Uterus (tissue), 2 donors: Measurements from ENCODE around the gene AUTS2.

Experiments used
- POLR2A ChIP-seq, 2 donors: fragments of 450-650 bp; IDR thresholded peaks; one replicate each; pipeline ENCODE4 v1.6.1; 2016; ENCODE audit warnings: antibody characterized with exemption in 2 of 2, mild to moderate bottlenecking in 1 of 2, moderate library complexity in 1 of 2
- TF ChIP-seq, protein P1 (sequence below), 4 experiments: fragments of 200-600 bp in 2 of 4; fragments of 450-650 bp in 2 of 4; sonication (generic) in 2 of 4; IDR thresholded peaks; one replicate each; pipeline ENCODE4 v1.5.1; 2016 to 2019; ENCODE audit warnings: antibody characterized with exemption in 4 of 4, mild to moderate bottlenecking in 2 of 4, moderate library complexity in 1 of 4

DNA sequence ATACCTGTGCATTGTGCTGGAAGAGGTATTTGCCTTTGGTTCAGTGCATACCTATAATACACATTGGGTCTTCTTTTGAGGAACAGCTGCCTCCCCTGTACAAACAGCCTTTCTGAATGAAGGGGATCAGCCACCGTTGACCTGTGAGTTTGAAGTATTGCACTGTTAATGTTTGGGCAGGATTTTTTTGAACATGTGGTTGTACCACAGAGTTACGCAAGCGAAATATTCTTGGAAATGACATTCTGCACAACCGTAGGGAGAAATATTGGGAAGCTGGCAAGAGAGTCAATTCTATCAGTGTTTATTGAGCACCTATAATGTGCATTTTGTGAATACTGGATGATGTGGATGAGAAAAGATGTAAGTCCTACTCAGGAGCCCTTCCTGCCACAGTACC, 270.6 kb downstream of the AUTS2 start:
- no peak for TF ChIP-seq POLR2A (IDR thresholded peaks at IDR 0.05)
- TF ChIP-seq, protein P1, sequence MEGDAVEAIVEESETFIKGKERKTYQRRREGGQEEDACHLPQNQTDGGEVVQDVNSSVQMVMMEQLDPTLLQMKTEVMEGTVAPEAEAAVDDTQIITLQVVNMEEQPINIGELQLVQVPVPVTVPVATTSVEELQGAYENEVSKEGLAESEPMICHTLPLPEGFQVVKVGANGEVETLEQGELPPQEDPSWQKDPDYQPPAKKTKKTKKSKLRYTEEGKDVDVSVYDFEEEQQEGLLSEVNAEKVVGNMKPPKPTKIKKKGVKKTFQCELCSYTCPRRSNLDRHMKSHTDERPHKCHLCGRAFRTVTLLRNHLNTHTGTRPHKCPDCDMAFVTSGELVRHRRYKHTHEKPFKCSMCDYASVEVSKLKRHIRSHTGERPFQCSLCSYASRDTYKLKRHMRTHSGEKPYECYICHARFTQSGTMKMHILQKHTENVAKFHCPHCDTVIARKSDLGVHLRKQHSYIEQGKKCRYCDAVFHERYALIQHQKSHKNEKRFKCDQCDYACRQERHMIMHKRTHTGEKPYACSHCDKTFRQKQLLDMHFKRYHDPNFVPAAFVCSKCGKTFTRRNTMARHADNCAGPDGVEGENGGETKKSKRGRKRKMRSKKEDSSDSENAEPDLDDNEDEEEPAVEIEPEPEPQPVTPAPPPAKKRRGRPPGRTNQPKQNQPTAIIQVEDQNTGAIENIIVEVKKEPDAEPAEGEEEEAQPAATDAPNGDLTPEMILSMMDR (IDR thresholded peaks at IDR 0.05), result no peak
